PC-9 (cell line): ENCODE measurements around the gene ZSCAN23. TPM values are rescaled to one million over a fixed set of nuclear protein-coding genes. Genes with fewer than 3 reads are reported as not detected.

Source experiments
- BruUV-seq: library from RNA; stranded (reverse); fragments of 400-500 nt; replicated peaks from 2 replicates; lab custom pipeline; 2021; lab: Mats Ljungman, UMichigan
- CTCF ChIA-PET: fragments of 300-600 bp; sonication (Branson Sonifier 250); formaldehyde crosslinking; loops from one replicate; lab custom pipeline; 2022; ENCODE audit warnings: antibody characterized with exemption; lab: Charles Lee
- POLR2A ChIA-PET: fragments of 300-600 bp; sonication (Branson Sonifier 250); formaldehyde crosslinking; loops from one replicate; lab custom pipeline; 2022; ENCODE audit warnings: antibody characterized with exemption; ENCODE audit not compliant: unreplicated experiment; lab: Charles Lee
- DNase-seq, 2 experiments: peaks; one replicate each; pipeline versions ENCODE4 v3.0.0 to v3.0.0-alpha.2; 2015 to 2022; ENCODE audit warnings: mixed read lengths in 1 of 2
- H2AFZ ChIP-seq: fragments of 200-600 bp; sonication (generic); 2 replicates; pipeline ENCODE4 v1.8.1; 2017; ENCODE audit warnings: antibody characterized with exemption
- H3F3A ChIP-seq: fragments of 200-600 bp; sonication (generic); 2 replicates; pipeline ENCODE4 v1.8.1; 2017; ENCODE audit warnings: antibody characterized with exemption, mild to moderate bottlenecking, low read depth; ENCODE audit not compliant: insufficient read depth
- H3K27ac ChIP-seq: fragments of 200-600 bp; sonication (generic); 2 replicates; pipeline ENCODE4 v1.6.1; 2016; ENCODE audit warnings: mixed run types
- H3K27me3 ChIP-seq: fragments of 200-600 bp; sonication (generic); 2 replicates; pipeline ENCODE4 v1.6.1; 2016; ENCODE audit warnings: low read depth, mixed run types; ENCODE audit not compliant: insufficient read depth
- H3K36me3 ChIP-seq: fragments of 200-600 bp; sonication (generic); 2 replicates; pipeline ENCODE4 v1.6.1; 2016; ENCODE audit warnings: low read depth, mixed run types
- H3K4me1 ChIP-seq: fragments of 200-600 bp; sonication (generic); replicated peaks from 2 replicates; pipeline ENCODE4 v1.6.1; 2016; ENCODE audit warnings: mixed run types; ENCODE audit not compliant: insufficient read depth
- H3K4me2 ChIP-seq: fragments of 200-600 bp; sonication (generic); 2 replicates; pipeline ENCODE4 v1.6.1; 2017; ENCODE audit warnings: mixed run types
- H3K4me3 ChIP-seq: fragments of 200-600 bp; sonication (generic); 2 replicates; pipeline ENCODE4 v1.6.1; 2016; ENCODE audit warnings: mixed run types
- H3K79me2 ChIP-seq: fragments of 200-600 bp; sonication (generic); 2 replicates; pipeline ENCODE4 v1.6.1; 2017; ENCODE audit warnings: low read depth, mixed run types
- H3K9me2 ChIP-seq: fragments of 200-600 bp; sonication (generic); 2 replicates; pipeline ENCODE4 v1.8.1; 2017; ENCODE audit warnings: mild to moderate bottlenecking; ENCODE audit not compliant: insufficient read depth
- H3K9me3 ChIP-seq: fragments of 200-600 bp; sonication (generic); 2 replicates; pipeline ENCODE4 v1.8.1; 2016; ENCODE audit warnings: low read depth; ENCODE audit not compliant: insufficient read depth
- H4K20me1 ChIP-seq: fragments of 200-600 bp; sonication (generic); 2 replicates; pipeline ENCODE4 v1.8.1; 2017; ENCODE audit not compliant: insufficient read depth
- EZH2 ChIP-seq: fragments of 200-600 bp; sonication (generic); IDR thresholded peaks from 2 replicates; pipeline ENCODE4 v1.8.0; 2017; ENCODE audit warnings: antibody characterized with exemption, low read depth
- intact Hi-C: fragments of 100-400 bp; cut with micrococcal nuclease; formaldehyde crosslinking; loops from one replicate; pipeline ENCODE4 v1.10.0; 2022; ENCODE audit not compliant: unreplicated experiment
- total RNA-seq: library from RNA; stranded (reverse); gene quantifications from 2 replicates; pipeline ENCODE4 v1.2.3, GENCODE V29; 2021
- TF ChIP-seq, protein P1 (sequence below): fragments of 200-600 bp; sonication (generic); conservative IDR thresholded peaks from 2 replicates; pipeline ENCODE4 v1.6.1; 2017; ENCODE audit warnings: mixed run types, antibody characterized with exemption, mild to moderate bottlenecking, moderate library complexity

ZSCAN23 gene
- total RNA-seq, 1 experiment from 2014 or later = 9.1 TPM

DNA sequence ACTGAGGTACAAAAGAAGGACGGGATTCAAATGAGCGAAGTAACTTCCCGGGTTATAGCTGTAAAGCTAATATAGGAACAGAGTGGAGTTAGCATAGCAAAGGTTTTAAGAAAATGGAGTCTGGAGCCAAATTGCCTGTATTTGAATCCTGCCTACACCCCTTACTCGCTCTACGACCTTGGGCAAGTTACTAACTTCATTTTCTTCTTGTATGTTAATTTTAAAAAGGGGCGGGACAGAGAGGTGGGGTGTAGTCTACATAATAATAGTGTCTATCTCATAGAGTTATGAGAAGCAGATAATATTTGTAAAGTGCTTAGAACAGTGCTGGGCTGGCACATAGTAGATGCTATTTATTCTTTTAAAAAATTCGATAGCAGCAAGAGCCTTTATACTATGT, 705 bp downstream of the ZSCAN23 start:
- no peaks in the 10 kb centered on the region for H3F3A ChIP-seq
- peak overlapping the region; percentile 82 for H3K4me2 ChIP-seq
- peak overlapping the region; percentile 98 for H2AFZ ChIP-seq
- POLR2A ChIA-PET = interaction anchor here (1.0 kb wide), 1 partner anchor 47 kb away, joined by 14 read pairs; no protein-coding TSS in a partner anchor
- no peaks in the 10 kb centered on the region for H3K36me3 ChIP-seq
- H3K4me1 ChIP-seq = peaks cover 14% of the 10 kb centered on the region
- BruUV-seq = TSS peak; percentile 80
- intact Hi-C loops = loop anchor here (2.0 kb wide), 1 partner anchor 44 kb away; the partner anchor contains the start of gene ZSCAN12
- no peaks in the 10 kb centered on the region for H3K27me3 ChIP-seq
- H3K79me2 ChIP-seq = peaks cover 10% of the 10 kb centered on the region; the same call in 1 of the 2 replicates
- no peaks in the 10 kb centered on the region for H3K9me2 ChIP-seq
- no peak overlapping the region for H3K27ac ChIP-seq
- DNase-seq = no peak
- peak overlapping the region; percentile 83 for H3K4me3 ChIP-seq
- no peaks in the 10 kb centered on the region for H4K20me1 ChIP-seq
- TF ChIP-seq, protein P1, sequence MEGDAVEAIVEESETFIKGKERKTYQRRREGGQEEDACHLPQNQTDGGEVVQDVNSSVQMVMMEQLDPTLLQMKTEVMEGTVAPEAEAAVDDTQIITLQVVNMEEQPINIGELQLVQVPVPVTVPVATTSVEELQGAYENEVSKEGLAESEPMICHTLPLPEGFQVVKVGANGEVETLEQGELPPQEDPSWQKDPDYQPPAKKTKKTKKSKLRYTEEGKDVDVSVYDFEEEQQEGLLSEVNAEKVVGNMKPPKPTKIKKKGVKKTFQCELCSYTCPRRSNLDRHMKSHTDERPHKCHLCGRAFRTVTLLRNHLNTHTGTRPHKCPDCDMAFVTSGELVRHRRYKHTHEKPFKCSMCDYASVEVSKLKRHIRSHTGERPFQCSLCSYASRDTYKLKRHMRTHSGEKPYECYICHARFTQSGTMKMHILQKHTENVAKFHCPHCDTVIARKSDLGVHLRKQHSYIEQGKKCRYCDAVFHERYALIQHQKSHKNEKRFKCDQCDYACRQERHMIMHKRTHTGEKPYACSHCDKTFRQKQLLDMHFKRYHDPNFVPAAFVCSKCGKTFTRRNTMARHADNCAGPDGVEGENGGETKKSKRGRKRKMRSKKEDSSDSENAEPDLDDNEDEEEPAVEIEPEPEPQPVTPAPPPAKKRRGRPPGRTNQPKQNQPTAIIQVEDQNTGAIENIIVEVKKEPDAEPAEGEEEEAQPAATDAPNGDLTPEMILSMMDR = no peak
- TF ChIP-seq EZH2 = no peak
- CTCF ChIA-PET = no interaction called here
- H3K9me3 ChIP-seq = no peaks in the 10 kb centered on the region

DNA sequence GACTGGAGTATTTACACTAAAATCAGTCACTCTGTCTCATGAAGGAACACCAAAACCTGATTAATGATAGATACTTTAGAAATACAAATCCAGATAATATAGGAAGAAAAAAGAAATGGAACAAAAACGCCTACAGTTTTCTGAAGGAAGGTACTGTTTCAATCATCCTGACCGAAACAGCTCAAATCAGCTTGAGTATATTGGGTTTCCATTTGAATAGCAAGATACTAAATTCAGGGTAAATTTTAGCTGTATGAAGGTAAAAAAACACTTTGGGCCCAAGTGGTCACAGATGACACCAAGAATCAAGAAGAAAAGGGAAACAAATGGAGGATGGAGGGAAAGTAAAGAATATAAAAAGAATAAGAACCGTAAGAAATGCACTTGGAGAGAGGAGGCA, 6.9 kb downstream of the ZSCAN23 start:
- H3K4me2 ChIP-seq = no peak overlapping the region
- H3K4me3 ChIP-seq = no peak overlapping the region
- H3K27ac ChIP-seq = no peak overlapping the region
- H3K9me3 ChIP-seq = no peaks in the 10 kb centered on the region
- H3K27me3 ChIP-seq = no peaks in the 10 kb centered on the region
- ChIA-PET CTCF (no interaction called here), POLR2A (no interaction called here)
- H3F3A ChIP-seq = no peaks in the 10 kb centered on the region; the same call in 1 of the 2 replicates
- peaks cover 4% of the 10 kb centered on the region; the same call in 1 of the 2 replicates for H3K36me3 ChIP-seq
- TF ChIP-seq, protein P1 = no peak
- BruUV-seq = no TSS peak
- no peak overlapping the region for H2AFZ ChIP-seq
- H3K4me1 ChIP-seq = no peaks in the 10 kb centered on the region
- intact Hi-C loops = no loop called here
- no peaks in the 10 kb centered on the region for H3K9me2 ChIP-seq
- H4K20me1 ChIP-seq = no peaks in the 10 kb centered on the region; the same call in 1 of the 2 replicates
- no peak for DNase-seq
- no peaks in the 10 kb centered on the region for H3K79me2 ChIP-seq

DNA sequence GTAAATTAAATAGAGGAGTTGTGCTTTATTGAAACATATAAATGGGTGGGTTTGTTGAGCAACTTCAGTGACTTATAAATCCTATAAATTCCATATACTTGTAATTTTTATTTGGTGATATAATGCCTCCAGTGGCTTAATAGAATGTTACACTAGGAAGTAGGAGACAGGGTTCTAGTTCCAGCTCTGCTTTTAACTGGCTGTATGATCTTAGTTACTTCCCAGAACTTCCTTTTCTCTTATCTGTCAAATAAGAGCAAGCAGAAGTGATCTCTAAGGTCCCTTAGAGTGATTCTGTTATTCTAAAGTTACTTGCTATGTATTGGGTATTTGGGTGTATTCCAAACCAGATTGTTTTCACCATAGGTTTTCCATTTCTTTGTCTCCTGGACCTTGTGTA, 10.2 kb downstream of the ZSCAN23 start:
- no peak for TF ChIP-seq EZH2
- TF ChIP-seq, protein P1 = no peak; the same call in 1 of the 2 replicates
- H3K27ac ChIP-seq = no peak overlapping the region
- DNase-seq = no peak
- no TSS peak for BruUV-seq
- ChIA-PET POLR2A (no interaction called here), CTCF (no interaction called here)
- H3K4me2 ChIP-seq = no peak overlapping the region
- H3K27me3 ChIP-seq = no peaks in the 10 kb centered on the region
- no peaks in the 10 kb centered on the region for H3K9me2 ChIP-seq
- no peaks in the 10 kb centered on the region for H3K4me1 ChIP-seq
- no peaks in the 10 kb centered on the region for H3K9me3 ChIP-seq
- intact Hi-C loops = no loop called here
- peaks cover 4% of the 10 kb centered on the region; the same call in 1 of the 2 replicates for H3K36me3 ChIP-seq
- H3F3A ChIP-seq = no peaks in the 10 kb centered on the region; the same call in 1 of the 2 replicates
- H3K79me2 ChIP-seq = no peaks in the 10 kb centered on the region
- H2AFZ ChIP-seq = no peak overlapping the region
- H4K20me1 ChIP-seq = no peaks in the 10 kb centered on the region; the same call in 1 of the 2 replicates
- H3K4me3 ChIP-seq = no peak overlapping the region
